GM19023 (cell line): ENCODE results near the gene ZNF473.
"Not testable (repeated sequence)": the region's sequence is repeated elsewhere in the genome, so short reads cannot be mapped to it uniquely, and the experiment has no call there.

ENCODE experiments used
- ATAC-seq: cut with Tn5 transposase; IDR thresholded peaks from one replicate; pipeline ENCODE4 v1.9.1; 2021; ENCODE audit warnings: mild to moderate bottlenecking, moderate library complexity; ENCODE audit not compliant: unreplicated experiment

ZNF473 gene

DNA sequence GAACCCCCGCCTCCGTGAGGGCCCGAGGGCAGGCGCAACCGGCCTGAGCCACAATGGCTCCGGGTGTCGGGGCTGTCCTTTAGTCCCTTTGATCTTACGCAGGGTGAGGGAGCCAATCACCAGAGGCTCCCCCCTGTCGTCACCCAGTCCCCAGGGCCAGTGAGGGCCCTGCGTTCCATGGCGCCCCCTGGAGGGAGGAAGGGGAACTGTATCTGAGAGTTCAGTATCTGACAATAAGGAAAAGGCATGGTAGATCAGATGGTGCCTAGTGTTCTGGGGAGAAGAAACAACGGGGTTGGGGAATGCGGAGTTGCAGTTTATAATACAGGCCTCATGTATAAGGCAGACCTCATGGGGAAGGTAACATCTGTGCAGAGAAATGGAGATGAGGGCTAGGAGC lies 72.1 kb downstream of the ZNF473 start:
- not testable (repeated sequence) for ATAC-seq

DNA sequence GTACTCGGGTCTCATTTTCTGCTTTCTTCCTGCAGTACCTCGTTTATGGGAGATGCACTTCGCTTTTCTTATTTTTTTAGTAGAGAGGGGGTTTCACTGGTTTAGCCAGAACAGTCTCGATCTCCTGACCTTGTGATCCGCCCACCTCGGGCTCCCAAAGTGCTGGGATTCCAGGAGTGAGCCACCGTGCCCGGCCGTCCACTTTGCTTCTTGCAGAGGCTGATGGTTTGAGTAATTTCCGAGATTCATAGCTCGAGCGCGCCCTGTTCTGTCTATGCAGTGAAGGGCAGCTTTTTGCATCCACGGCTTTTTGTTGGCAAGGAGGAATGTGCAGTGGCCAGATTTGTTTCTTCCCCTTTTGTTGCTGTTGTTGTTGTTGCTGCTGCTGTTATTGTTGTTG lies 73.1 kb downstream of the ZNF473 start:
- ATAC-seq: not testable (repeated sequence)

DNA sequence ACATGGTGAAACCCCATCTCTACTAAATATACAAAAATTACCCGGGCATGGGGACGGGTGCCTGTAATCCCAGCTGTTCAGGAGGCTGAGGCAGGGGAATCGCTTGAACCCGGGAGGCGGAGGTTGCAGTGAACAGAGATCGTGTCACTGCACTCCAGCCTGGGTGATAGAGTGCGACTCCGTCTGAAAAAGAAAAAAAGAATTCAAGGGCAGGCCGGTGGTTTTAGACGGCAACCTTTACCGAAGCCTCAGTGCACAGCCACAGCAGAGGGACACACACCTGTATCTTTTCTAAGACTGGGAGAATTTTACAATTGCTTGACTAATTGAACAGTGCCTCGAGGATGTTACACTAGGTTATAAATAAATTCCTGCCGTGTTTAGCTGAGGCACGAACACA lies 73.9 kb downstream of the ZNF473 start:
- not testable (repeated sequence) for ATAC-seq

DNA sequence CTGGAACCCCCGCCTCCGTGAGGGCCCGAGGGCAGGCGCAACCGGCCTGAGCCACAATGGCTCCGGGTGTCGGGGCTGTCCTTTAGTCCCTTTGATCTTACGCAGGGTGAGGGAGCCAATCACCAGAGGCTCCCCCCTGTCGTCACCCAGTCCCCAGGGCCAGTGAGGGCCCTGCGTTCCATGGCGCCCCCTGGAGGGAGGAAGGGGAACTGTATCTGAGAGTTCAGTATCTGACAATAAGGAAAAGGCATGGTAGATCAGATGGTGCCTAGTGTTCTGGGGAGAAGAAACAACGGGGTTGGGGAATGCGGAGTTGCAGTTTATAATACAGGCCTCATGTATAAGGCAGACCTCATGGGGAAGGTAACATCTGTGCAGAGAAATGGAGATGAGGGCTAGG lies 75.1 kb downstream of the ZNF473 start:
- not testable (repeated sequence) for ATAC-seq
